Measurements from ENCODE around the gene S100A1.

GRCh38 chr1:153628638-153629342 lies 556 bp downstream of the S100A1 start:
- TF ChIP-seq EZH2phosphoT487 (IDR thresholded peaks at IDR 0.05; ENCODE audit: borderline replicate concordance) (no peak), CTCF (conservative IDR thresholded peaks at IDR 0.05; ENCODE audit: low read length) (no peak)

Data from Loucy (cell line).